Measurements from ENCODE around the gene NFAT5.
A peak's percentile ranks its signal among the peaks of the same experiment; 100 is the strongest.
"Not testable (repeated sequence)": the region's sequence is repeated elsewhere in the genome, so short reads cannot be mapped to it uniquely, and the experiment has no call there.

The NFAT5 gene

GRCh38 chr16:69563605-69564580, 1.9 kb upstream of the NFAT5 start:
- no peak for TF ChIP-seq JUND (IDR thresholded peaks at IDR 0.05; ENCODE audit: low read depth)
- in situ Hi-C loops (cut with HindIII; ENCODE audit: low pct_unique_long_range_greater_than_20kb, low sequenced_read_pairs): no loop called here
- no peak for DNase-seq (ENCODE audit: low read depth in 1 of 2, low spot score in 1 of 2)

GRCh38 chr16:69564845-69565670, 708 bp upstream of the NFAT5 start:
- in situ Hi-C loops (cut with HindIII; ENCODE audit: low pct_unique_long_range_greater_than_20kb, low sequenced_read_pairs): no loop called here
- no peak for TF ChIP-seq JUND (IDR thresholded peaks at IDR 0.05; ENCODE audit: low read depth)
- DNase-seq (ENCODE audit: low read depth in 1 of 2, low spot score in 1 of 2): peak in 1 of 2 experiments; percentile 6

GRCh38 chr16:69566240-69566980, 644 bp downstream of the NFAT5 start:
- in situ Hi-C loops (cut with HindIII; ENCODE audit: low pct_unique_long_range_greater_than_20kb, low sequenced_read_pairs): no loop called here
- peak; percentile 23 to 58 for DNase-seq (ENCODE audit: low read depth in 1 of 2, low spot score in 1 of 2)
- TF ChIP-seq JUND (IDR thresholded peaks at IDR 0.05; ENCODE audit: low read depth): no peak

- in situ Hi-C loops (cut with HindIII; ENCODE audit: low pct_unique_long_range_greater_than_20kb, low sequenced_read_pairs): no loop called here
- peak in 1 of 2 experiments; percentile 75 for DNase-seq (ENCODE audit: low read depth in 1 of 2, low spot score in 1 of 2)
- TF ChIP-seq JUND (IDR thresholded peaks at IDR 0.05; ENCODE audit: low read depth): no peak
These were observed 1.4 kb downstream of the NFAT5 start for GRCh38 chr16:69566981-69567680.

- in situ Hi-C loops (cut with HindIII; ENCODE audit: low pct_unique_long_range_greater_than_20kb, low sequenced_read_pairs): no loop called here
- DNase-seq (ENCODE audit: low read depth in 1 of 2, low spot score in 1 of 2): no peak
- no peak for TF ChIP-seq JUND (IDR thresholded peaks at IDR 0.05; ENCODE audit: low read depth)
These were observed 2.9 kb downstream of the NFAT5 start for GRCh38 chr16:69568676-69569075.

- DNase-seq (ENCODE audit: low read depth in 1 of 2, low spot score in 1 of 2); in situ Hi-C loops (cut with HindIII; ENCODE audit: low pct_unique_long_range_greater_than_20kb, low sequenced_read_pairs): not testable (repeated sequence)
These were observed 13.0 kb downstream of the NFAT5 start for GRCh38 chr16:69578771-69579170.

GRCh38 chr16:69579783-69580481, 14.2 kb downstream of the NFAT5 start:
- in situ Hi-C loops (cut with HindIII; ENCODE audit: low pct_unique_long_range_greater_than_20kb, low sequenced_read_pairs): no loop called here
- DNase-seq (ENCODE audit: low read depth in 1 of 2, low spot score in 1 of 2): no peak
- TF ChIP-seq JUND (IDR thresholded peaks at IDR 0.05; ENCODE audit: low read depth): no peak

GRCh38 chr16:69581297-69581696, 15.5 kb downstream of the NFAT5 start:
- no peak for DNase-seq (ENCODE audit: low read depth in 1 of 2, low spot score in 1 of 2)
- in situ Hi-C loops (cut with HindIII; ENCODE audit: low pct_unique_long_range_greater_than_20kb, low sequenced_read_pairs): no loop called here
- TF ChIP-seq JUND (IDR thresholded peaks at IDR 0.05; ENCODE audit: low read depth): no peak

- in situ Hi-C loops (cut with HindIII; ENCODE audit: low pct_unique_long_range_greater_than_20kb, low sequenced_read_pairs); DNase-seq (ENCODE audit: low read depth in 1 of 2, low spot score in 1 of 2): not testable (repeated sequence)
These were observed 18.7 kb downstream of the NFAT5 start for GRCh38 chr16:69584493-69584892.

GRCh38 chr16:69589434-69590269, 23.9 kb downstream of the NFAT5 start:
- DNase-seq (ENCODE audit: low read depth in 1 of 2, low spot score in 1 of 2): no peak
- in situ Hi-C loops (cut with HindIII; ENCODE audit: low pct_unique_long_range_greater_than_20kb, low sequenced_read_pairs): no loop called here
- no peak for TF ChIP-seq JUND (IDR thresholded peaks at IDR 0.05; ENCODE audit: low read depth)

GRCh38 chr16:69590590-69590989, 24.8 kb downstream of the NFAT5 start:
- in situ Hi-C loops (cut with HindIII; ENCODE audit: low pct_unique_long_range_greater_than_20kb, low sequenced_read_pairs): no loop called here
- TF ChIP-seq JUND (IDR thresholded peaks at IDR 0.05; ENCODE audit: low read depth): no peak
- no peak for DNase-seq (ENCODE audit: low read depth in 1 of 2, low spot score in 1 of 2)
